AG04449 (cell line): ENCODE results near the gene COTL1.

ENCODE experiments used
- CTCF ChIA-PET: fragments of 350-600 bp; formaldehyde crosslinking; extraction: SDS; loops from one replicate; lab custom pipeline; 2021; ENCODE audit warnings: antibody characterized with exemption; lab: Yijun Ruan, JAX
- POLR2A ChIA-PET: fragments of 400-600, 350-600 bp; formaldehyde crosslinking; extraction: SDS; loops from one replicate; lab custom pipeline; 2020; ENCODE audit warnings: antibody characterized with exemption, inconsistent platforms; lab: Yijun Ruan, JAX
- DNase-seq: peaks from one replicate; pipeline ENCODE4 v3.0.0-alpha.2; 2010; ENCODE audit warnings: low read depth, low spot score
- H3K4me3 ChIP-seq: 2 replicates; pipeline ENCODE4 v1.5.1; 2011; ENCODE audit warnings: low read depth, mild to moderate bottlenecking, control low read depth, low read length
- CTCF ChIP-seq: IDR thresholded peaks from one replicate; pipeline ENCODE4 v1.5.1; 2011; ENCODE audit warnings: mild to moderate bottlenecking, moderate library complexity, low read length, control low read depth, inconsistent platforms; ENCODE audit not compliant: insufficient read depth; ENCODE audit errors: missing control alignments

Gene COTL1

GRCh38 chr16:84596161-84596560, 21.7 kb downstream of the COTL1 start:
- ChIA-PET CTCF (interaction anchor here (1.2 to 5.5 kb wide), 3 partner anchors 11 to 91 kb away, joined by 3 to 24 read pairs (median 11); partner anchors contain the start of gene MEAK7), POLR2A (interaction anchor here (0.6 kb wide), 1 partner anchor 109 kb away, joined by 3 read pairs; no protein-coding TSS in a partner anchor)
- no peak for DNase-seq
- no peak for TF ChIP-seq CTCF
- no peak overlapping the region for H3K4me3 ChIP-seq

- DNase-seq, result no peak
- POLR2A ChIA-PET, result no interaction called here
- no peak for TF ChIP-seq CTCF
- no peak overlapping the region for H3K4me3 ChIP-seq
- CTCF ChIA-PET, result no interaction called here
These were observed 22.8 kb downstream of the COTL1 start for GRCh38 chr16:84595052-84595481.

DNA sequence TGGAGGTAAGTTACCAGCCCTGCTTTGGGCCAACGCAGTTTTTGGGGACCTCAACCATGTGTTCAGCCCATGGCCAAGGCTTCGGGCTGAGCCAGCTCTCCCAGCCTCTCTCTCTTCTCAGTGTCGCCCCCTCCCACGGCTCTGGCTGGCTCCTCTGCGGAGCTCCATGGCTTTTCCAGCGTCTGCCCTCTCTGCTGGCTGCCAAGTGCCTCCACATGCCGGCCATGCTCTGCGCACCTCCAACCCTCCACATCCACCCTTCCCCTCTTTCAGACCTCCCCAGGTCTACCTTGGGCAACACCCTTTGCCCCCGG, 23.2 kb downstream of the COTL1 start:
- no peak for DNase-seq
- no peak overlapping the region for H3K4me3 ChIP-seq
- POLR2A ChIA-PET, result no interaction called here
- TF ChIP-seq CTCF, result no peak
- CTCF ChIA-PET, result interaction anchor here (0.6 to 0.8 kb wide), 2 partner anchors 28 to 89 kb away, joined by 3 read pairs; no protein-coding TSS in a partner anchor

DNA sequence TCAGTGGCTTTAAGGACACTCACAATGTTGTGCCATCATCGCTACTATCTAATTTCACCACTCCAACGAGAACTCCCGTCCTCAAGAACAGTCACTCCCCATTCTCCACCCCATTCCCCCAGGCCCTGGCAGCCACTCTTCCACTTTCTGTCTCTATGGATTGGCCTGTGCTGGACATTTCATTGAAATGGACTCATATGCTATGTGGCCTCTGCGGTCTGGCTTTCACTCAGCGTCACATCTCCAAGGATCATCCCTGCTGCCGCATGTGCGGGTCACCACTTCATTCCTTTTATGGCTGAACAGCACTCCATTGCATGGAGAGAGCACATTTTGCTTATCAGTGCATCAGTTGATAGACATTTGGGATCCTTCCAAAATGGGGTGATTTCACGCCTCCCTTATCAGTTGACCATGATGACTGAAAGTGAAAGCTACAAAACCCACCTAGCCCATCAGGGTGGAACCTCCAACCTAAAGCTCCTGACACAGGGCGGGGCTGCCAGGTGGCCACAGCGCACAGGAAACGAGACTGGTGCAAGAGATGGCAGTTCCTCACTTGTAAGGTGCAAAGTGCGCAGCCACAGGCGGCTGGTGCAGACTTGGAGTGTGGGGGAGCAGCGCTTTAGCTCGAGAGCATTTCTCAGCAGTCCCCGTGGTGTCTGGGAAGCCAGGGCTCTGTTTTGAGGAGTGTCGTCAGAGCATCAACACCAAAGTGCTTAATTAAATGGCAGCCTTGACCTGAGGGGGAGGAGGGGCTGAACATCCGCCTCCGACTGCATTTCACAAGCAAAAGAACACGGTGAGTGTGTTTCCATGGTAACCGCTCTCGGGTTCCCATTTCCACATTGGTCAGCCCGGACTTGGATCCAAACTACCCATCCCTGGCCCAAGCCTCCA, 23.8 kb downstream of the COTL1 start:
- no peak for DNase-seq
- POLR2A ChIA-PET, result no interaction called here
- H3K4me3 ChIP-seq, result no peak overlapping the region
- no peak for TF ChIP-seq CTCF
- CTCF ChIA-PET, result interaction anchor here (0.6 to 0.8 kb wide), 2 partner anchors 28 to 88 kb away, joined by 3 read pairs; no protein-coding TSS in a partner anchor

- POLR2A ChIA-PET, result no interaction called here
- no peak overlapping the region for H3K4me3 ChIP-seq
- CTCF ChIA-PET, result interaction anchor here (1.6 kb wide), 1 partner anchor 82 kb away, joined by 4 read pairs; no protein-coding TSS in a partner anchor
- no peak for TF ChIP-seq CTCF
- DNase-seq, result no peak
These were observed 25.2 kb downstream of the COTL1 start for GRCh38 chr16:84592718-84593117.
